ENCODE results near the gene LRRC19. TPM values are rescaled to one million over a fixed set of nuclear protein-coding genes. Genes with fewer than 3 reads are reported as not detected.

LRRC19 gene
- total RNA-seq, 2 donors from 2014 or later, result not detected

GRCh38 chr9:26975728-26976707, 29.5 kb downstream of the LRRC19 start:
- DNase-seq (ENCODE audit: low spot score in 2 of 2) (no peak), ATAC-seq (no peak)

GRCh38 chr9:26974927-26975326, 30.5 kb downstream of the LRRC19 start:
- peaks cover 2 to 3% of the 10 kb centered on the region in 2 donors for H3K36me3 Mint-ChIP-seq
- DNase-seq (ENCODE audit: low spot score in 2 of 2) (no peak), ATAC-seq (no peak)
- peak overlapping the region in 1 of 2 donors; percentile 12 for H3K27ac Mint-ChIP-seq
- H3K9me3 Mint-ChIP-seq, result no peaks in the 10 kb centered on the region

More at GRCh38 chr9:26975728-26976707, 29.5 kb downstream of the LRRC19 start:
- Mint-ChIP-seq H3K27ac (peak overlapping the region in 1 of 2 donors; percentile 40), H3K36me3 (no peaks in the 10 kb centered on the region), H3K9me3 (no peaks in the 10 kb centered on the region)

GRCh38 chr9:26973989-26974388, 31.5 kb downstream of the LRRC19 start:
- Mint-ChIP-seq H3K9me3 (peaks cover 5 to 6% of the 10 kb centered on the region in 2 donors), H3K36me3 (peaks cover 8 to 10% of the 10 kb centered on the region in 2 donors), H3K27ac (no peak overlapping the region)
- ATAC-seq, result no peak
- DNase-seq (ENCODE audit: low spot score in 2 of 2), result no peak

GRCh38 chr9:26971721-26972120, 33.8 kb downstream of the LRRC19 start:
- Mint-ChIP-seq H3K9me3 (peaks cover 5 to 6% of the 10 kb centered on the region in 2 donors), H3K27ac (no peak overlapping the region), H3K36me3 (peaks cover 15 to 18% of the 10 kb centered on the region in 2 donors)
- DNase-seq (ENCODE audit: low spot score in 2 of 2), result no peak
- no peak for ATAC-seq

- H3K36me3 Mint-ChIP-seq, result peaks cover 0 to 14% of the 10 kb centered on the region in 2 donors
- DNase-seq (ENCODE audit: low spot score in 2 of 2) (no peak), ATAC-seq (no peak)
- peak overlapping the region; percentile 96 to 97 for H3K27ac Mint-ChIP-seq
- peaks cover 0 to 3% of the 10 kb centered on the region in 2 donors for H3K9me3 Mint-ChIP-seq
These were observed 48.6 kb downstream of the LRRC19 start for GRCh38 chr9:26956860-26957233.

GRCh38 chr9:26955921-26956859, 49.3 kb downstream of the LRRC19 start, which contains the start of gene IFT74:
IFT74 (plus strand) TSS chr9:26956412; CDS start chr9:26961968, 5,556 bp downstream.
- H3K36me3 Mint-ChIP-seq, result peaks cover 0 to 14% of the 10 kb centered on the region in 2 donors
- ATAC-seq, result peak; percentile 100
- H3K27ac Mint-ChIP-seq, result peak within 1 kb of the TSS; percentile 96 to 97
- peak; percentile 90 to 94 for DNase-seq (ENCODE audit: low spot score in 2 of 2)
- H3K9me3 Mint-ChIP-seq, result peaks cover 0 to 3% of the 10 kb centered on the region in 2 donors

GRCh38 chr9:26955222-26955903, 50.1 kb downstream of the LRRC19 start:
- Mint-ChIP-seq H3K27ac (peak overlapping the region; percentile 96 to 97), H3K9me3 (peaks cover 0 to 3% of the 10 kb centered on the region in 2 donors), H3K36me3 (peaks cover 0 to 14% of the 10 kb centered on the region in 2 donors)
- no peak for ATAC-seq
- DNase-seq (ENCODE audit: low spot score in 2 of 2), result no peak

GRCh38 chr9:26954050-26954508, 51.4 kb downstream of the LRRC19 start:
- Mint-ChIP-seq H3K27ac (peak overlapping the region in 1 of 2 donors; percentile 66), H3K36me3 (peaks cover 0 to 14% of the 10 kb centered on the region in 2 donors), H3K9me3 (peaks cover 0 to 3% of the 10 kb centered on the region in 2 donors)
- ATAC-seq (peak; percentile 6 to 18), DNase-seq (ENCODE audit: low spot score in 2 of 2) (no peak)

GRCh38 chr9:26951794-26952193, 53.7 kb downstream of the LRRC19 start:
- DNase-seq (ENCODE audit: low spot score in 2 of 2), result no peak
- H3K9me3 Mint-ChIP-seq, result peaks cover 0 to 3% of the 10 kb centered on the region in 2 donors
- ATAC-seq, result no peak
- H3K36me3 Mint-ChIP-seq, result peaks cover 11 to 25% of the 10 kb centered on the region in 2 donors
- no peak overlapping the region for H3K27ac Mint-ChIP-seq

DNA sequence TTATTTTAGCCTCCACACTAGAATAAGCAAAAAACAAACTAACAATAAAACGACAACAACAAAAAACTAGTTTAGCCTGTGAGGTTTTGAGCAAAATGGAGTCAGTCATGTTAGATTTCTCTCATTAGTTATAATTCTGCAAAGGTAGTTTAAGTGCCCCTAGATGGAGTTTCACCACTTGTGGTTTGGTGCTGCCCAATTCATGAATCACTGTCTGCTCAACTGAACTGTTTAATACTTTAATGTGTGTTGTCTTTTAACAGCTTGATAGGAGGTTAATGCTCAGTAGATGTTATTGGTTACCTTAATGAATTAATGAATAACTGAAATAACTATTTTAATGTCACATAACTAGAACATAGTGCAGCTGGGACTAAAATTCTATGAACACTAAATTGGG, 55.0 kb downstream of the LRRC19 start:
- no peak for DNase-seq (ENCODE audit: low spot score in 2 of 2)
- no peak overlapping the region for H3K27ac Mint-ChIP-seq
- peaks cover 21 to 28% of the 10 kb centered on the region in 2 donors for H3K36me3 Mint-ChIP-seq
- no peak for ATAC-seq
- H3K9me3 Mint-ChIP-seq, result peaks cover 0 to 3% of the 10 kb centered on the region in 2 donors

DNA sequence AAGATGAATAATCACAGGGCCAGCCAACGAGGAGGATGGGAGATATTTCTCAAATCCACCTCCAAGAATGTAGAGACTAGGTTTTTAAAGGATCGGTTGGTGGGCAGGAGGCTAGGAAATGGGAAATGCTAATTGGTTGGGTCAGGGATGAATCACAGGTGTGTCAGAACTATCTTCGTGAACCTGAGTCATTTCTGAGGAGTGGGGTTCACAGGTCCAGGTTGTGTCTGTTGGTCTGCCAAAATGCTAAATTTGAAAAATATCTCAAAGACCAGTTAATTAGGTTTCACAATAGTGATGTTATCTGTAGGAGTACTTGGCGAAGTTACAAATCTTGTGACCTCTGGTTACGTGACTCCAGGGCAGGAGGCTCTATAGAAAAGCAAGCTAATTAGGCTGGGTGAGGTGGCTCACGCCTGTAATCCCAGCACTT, 55.8 kb downstream of the LRRC19 start:
- Mint-ChIP-seq H3K9me3 (peaks cover 0 to 3% of the 10 kb centered on the region in 2 donors), H3K27ac (no peak overlapping the region), H3K36me3 (peaks cover 21 to 26% of the 10 kb centered on the region in 2 donors)
- DNase-seq (ENCODE audit: low spot score in 2 of 2) (no peak), ATAC-seq (no peak)

GRCh38 chr9:26947736-26948135, 57.7 kb downstream of the LRRC19 start:
- DNase-seq (ENCODE audit: low spot score in 2 of 2) (peak in 1 of 2 donors; percentile 11), ATAC-seq (no peak)
- Mint-ChIP-seq H3K36me3 (peaks cover 26 to 29% of the 10 kb centered on the region in 2 donors), H3K9me3 (no peaks in the 10 kb centered on the region), H3K27ac (peak overlapping the region; percentile 97 to 100)

DNA sequence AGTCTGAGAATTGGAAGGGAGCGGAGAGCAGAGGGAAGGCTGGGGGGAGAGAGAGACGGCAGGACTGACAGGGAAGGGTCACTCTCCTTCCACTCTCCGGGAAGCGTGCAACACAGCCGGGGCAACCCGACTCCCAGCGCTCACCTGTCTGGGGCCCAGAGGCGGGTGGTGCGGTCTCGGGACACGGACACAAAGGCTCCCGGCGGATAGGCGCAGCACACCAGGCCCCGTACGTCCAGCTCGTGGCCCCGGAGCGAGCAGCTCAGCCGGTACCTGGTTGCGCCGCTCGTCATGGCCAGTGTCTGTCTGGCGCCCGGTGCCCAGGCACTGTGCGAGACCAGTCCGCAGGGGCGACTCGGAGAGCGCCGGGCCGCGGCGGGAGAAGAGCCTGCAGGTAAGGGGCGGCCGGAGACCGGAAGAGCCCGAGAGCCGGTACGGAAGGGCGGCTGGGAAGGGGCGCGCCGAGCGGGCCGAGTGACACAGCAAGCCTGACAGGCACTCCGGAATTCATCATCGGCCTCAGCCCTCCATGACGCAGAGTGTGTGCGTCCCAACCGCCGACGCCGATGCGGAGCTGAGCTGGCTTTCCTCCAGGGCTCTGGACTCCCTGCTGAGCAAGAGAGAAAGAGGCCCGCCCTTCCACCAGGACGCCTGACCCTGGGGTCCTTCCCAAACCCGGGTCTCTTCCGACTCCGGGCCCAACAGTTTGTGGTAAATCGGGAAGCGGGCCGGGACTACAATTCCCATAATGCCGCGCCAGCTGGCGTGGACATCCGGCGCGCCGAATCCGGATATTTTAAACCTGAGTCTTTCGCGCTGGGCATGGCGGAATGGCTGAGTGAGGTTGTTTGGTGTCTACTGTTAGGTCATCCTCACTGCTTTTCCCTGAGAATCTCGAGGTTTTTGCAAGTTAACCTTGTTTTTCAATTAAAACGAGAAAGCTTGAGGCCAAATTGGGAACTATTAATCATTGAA, 58.4 kb downstream of the LRRC19 start, which contains the start of gene PLAA:
TSS of gene PLAA (minus strand) at position 490 of the 975 bp plus-strand sequence. CDS start at position 293, 197 bp downstream.
- H3K27ac Mint-ChIP-seq, result peak within 1 kb of the TSS; percentile 97 to 100
- no peaks in the 10 kb centered on the region for H3K9me3 Mint-ChIP-seq
- DNase-seq (ENCODE audit: low spot score in 2 of 2) (peak; percentile 80 to 91), ATAC-seq (peak; percentile 98 to 99)
- H3K36me3 Mint-ChIP-seq, result peaks cover 26 to 34% of the 10 kb centered on the region in 2 donors

- H3K36me3 Mint-ChIP-seq, result peaks cover 26 to 37% of the 10 kb centered on the region in 2 donors
- DNase-seq (ENCODE audit: low spot score in 2 of 2), result no peak
- no peak for ATAC-seq
- H3K27ac Mint-ChIP-seq, result peak overlapping the region; percentile 97 to 100
- no peaks in the 10 kb centered on the region for H3K9me3 Mint-ChIP-seq
These were observed 59.9 kb downstream of the LRRC19 start for GRCh38 chr9:26945591-26945990.
